Activated gamma-delta T cell treated with anti-CD3 and anti-CD28 coated beads, Interleukin-2, amount 50 U/mL, for 16 hours (primary cell): ENCODE measurements around the gene ZNF282.
A peak's percentile ranks its signal among the peaks of the same experiment; 100 is the strongest.

Experiments
- DNase-seq: peaks from one replicate; pipeline ENCODE4 v3.0.0-alpha.2; 2020; ENCODE audit warnings: low read depth

Gene ZNF282

GRCh38 chr7:149191851-149192250 lies 3.5 kb upstream of the ZNF282 start:
- no peak for DNase-seq

- no peak for DNase-seq
Observed at GRCh38 chr7:149194799-149195179, 557 bp upstream of the ZNF282 start.

- no peak for DNase-seq
Observed at GRCh38 chr7:149196151-149196704, 882 bp downstream of the ZNF282 start.

GRCh38 chr7:149196705-149197171 lies 1.4 kb downstream of the ZNF282 start:
- DNase-seq, result no peak

GRCh38 chr7:149197675-149198074 lies 2.3 kb downstream of the ZNF282 start:
- no peak for DNase-seq

GRCh38 chr7:149198161-149198816 lies 2.9 kb downstream of the ZNF282 start:
- DNase-seq, result no peak

- DNase-seq, result no peak
Observed at GRCh38 chr7:149199234-149199995, 4.1 kb downstream of the ZNF282 start.

- DNase-seq, result no peak
Observed at GRCh38 chr7:149202831-149203231, 7.5 kb downstream of the ZNF282 start.

GRCh38 chr7:149205690-149206381 lies 10.5 kb downstream of the ZNF282 start:
- DNase-seq, result no peak

GRCh38 chr7:149207324-149208035 lies 12.1 kb downstream of the ZNF282 start:
- no peak for DNase-seq

GRCh38 chr7:149209518-149210269 lies 14.3 kb downstream of the ZNF282 start:
- DNase-seq, result peak; percentile 36

GRCh38 chr7:149210551-149210950 lies 15.2 kb downstream of the ZNF282 start:
- DNase-seq, result no peak

GRCh38 chr7:149214020-149214720 lies 18.8 kb downstream of the ZNF282 start:
- no peak for DNase-seq

- DNase-seq, result no peak
Observed at GRCh38 chr7:149216402-149216801, 21.1 kb downstream of the ZNF282 start.

- no peak for DNase-seq
Observed at GRCh38 chr7:149217570-149217969, 22.2 kb downstream of the ZNF282 start.

GRCh38 chr7:149218469-149219420 lies 23.4 kb downstream of the ZNF282 start:
- DNase-seq, result no peak

- no peak for DNase-seq
Observed at GRCh38 chr7:149220534-149220933, 25.2 kb downstream of the ZNF282 start.

GRCh38 chr7:149223176-149223575 lies 27.8 kb downstream of the ZNF282 start:
- DNase-seq, result no peak

- no peak for DNase-seq
Observed at GRCh38 chr7:149223761-149224160, 28.4 kb downstream of the ZNF282 start.
